HG03060 (cell line): ENCODE measurements around the gene DPP10.

Source experiments
- ATAC-seq: cut with Tn5 transposase; IDR thresholded peaks from one replicate; pipeline ENCODE4 v1.9.1; 2021; ENCODE audit warnings: low read depth, moderate number of reproducible peaks; ENCODE audit not compliant: unreplicated experiment

The DPP10 gene

DNA sequence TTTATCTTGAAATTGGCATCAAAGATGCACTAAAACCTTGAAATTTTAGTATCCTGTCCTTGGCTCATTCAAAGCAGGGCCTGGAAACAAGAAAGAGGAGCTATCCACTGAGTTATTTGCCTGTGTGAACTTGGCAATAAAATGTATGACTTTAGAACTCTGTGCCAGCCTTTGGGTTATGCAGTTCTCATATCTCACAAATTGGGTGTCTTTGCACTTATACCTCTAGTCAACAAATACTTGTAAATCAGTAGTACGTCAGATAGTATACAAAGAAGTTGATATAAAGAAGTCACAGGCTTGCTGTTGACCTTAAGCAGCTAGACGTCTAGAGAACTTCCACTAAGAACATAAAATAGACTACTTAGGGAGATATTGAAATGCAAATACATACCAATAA lies 1331.9 kb downstream of the DPP10 start:
- no peak for ATAC-seq

GRCh38 chr2:115779085-115779632 lies 1336.7 kb downstream of the DPP10 start:
- no peak for ATAC-seq

DNA sequence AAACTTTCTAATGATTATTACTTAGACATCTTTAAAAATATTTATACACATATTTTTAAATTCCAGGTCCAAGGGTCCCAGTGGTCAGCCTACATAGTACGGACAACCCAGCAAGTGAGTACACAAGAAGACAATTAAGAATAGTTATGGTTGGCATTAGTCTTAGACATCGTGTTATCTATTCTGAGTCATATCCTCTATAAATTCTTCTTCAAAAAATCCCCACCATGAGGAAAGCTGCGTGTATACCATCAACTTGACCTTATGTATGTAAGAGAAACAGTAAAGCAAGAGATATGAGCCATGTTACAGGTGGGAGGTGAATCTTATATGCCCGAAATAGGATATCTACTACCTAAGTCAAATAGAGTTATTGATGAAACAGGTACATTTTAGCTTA lies 1339.8 kb downstream of the DPP10 start:
- no peak for ATAC-seq

DNA sequence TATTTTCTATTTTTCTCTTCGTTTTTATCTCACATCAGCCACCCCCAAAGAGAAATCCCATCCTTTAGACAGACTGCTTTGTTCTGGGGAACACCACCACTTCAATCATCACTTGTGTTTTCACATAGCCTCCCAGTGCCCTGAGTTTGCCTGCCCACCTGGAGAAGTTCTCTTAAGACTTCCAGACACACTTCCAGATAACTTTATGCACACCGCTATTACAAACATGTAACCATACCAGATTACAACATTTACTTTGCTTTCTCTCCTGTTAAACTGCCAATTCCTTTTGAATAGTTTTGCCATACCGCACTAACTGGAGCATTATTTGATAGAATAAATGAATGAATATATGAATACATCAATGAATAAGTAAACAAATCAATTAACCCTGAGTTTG lies 1353.6 kb downstream of the DPP10 start:
- no peak for ATAC-seq

DNA sequence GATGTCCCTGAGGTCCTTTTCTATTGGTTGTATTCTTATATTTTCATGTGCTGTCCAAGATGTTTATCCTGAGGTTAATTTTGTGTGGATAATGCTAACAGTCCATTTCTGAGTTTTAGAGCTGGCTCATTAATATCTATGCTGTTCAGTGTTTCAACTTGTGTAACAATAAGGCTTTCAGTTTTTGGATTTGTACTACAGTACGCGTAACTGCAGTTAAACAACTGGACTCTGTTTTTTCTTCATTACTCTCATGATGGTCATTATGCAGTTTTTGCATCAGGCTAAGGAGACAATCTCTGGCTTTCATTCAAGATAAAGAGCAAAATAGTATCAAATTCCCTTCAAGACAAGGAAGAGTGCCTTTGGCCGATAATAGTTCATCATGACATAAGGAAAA lies 1364.8 kb downstream of the DPP10 start:
- ATAC-seq = no peak

GRCh38 chr2:115825912-115826311 lies 1383.5 kb downstream of the DPP10 start:
- ATAC-seq = no peak

DNA sequence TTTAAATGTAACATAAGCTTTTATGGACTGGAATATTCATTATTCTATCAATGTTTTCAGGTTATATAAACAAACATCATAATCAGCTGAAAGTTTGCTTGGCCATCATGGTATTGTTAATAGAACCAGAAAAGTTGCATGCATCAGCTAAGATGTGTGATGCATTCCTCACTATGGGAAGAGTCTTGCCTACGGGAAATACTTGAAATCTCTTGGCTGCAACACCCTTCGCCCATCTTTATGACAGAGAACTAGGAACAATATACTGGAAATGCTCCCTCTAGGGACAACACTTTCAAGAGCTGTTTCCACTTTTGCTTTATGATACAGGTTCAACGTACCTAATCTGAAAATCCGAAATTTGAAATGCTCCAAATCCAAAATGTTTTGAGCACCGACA lies 1390.8 kb downstream of the DPP10 start:
- no peak for ATAC-seq

DNA sequence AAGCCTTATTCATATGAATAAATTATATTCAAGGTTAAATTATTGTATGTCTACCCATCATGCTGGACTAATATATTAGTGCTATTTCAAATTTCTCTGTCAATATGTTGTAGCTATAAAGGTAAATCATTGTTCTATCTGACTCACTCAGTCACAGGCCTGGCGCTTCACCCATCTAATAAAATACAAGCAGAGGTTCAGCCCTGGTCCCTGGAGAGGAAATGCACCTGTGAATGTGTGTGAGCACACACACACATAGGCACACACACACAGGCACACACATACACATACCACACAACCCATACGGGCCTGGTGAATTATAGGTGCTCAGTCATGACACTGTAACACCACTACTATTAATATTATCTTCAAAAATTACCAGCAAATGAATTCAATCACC lies 1396.1 kb downstream of the DPP10 start:
- ATAC-seq = no peak

DNA sequence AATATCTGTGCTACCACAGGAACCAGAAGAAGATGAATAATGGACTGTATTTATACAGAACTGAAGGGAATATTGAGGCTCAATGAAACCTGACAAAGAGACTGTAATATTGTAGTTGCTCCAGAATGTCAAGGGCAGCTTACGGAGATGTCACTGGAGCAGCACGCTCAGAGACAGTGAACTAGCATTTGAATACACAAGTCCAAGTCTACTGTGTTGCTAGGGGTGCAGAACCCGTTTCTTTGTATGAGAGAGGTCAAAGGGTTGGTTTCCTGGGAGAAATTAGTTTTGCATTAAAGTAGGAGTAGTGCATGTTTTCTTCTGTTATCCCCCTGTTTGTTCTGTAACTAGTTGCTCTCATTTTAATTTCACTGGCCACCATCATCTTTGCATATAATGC lies 1399.9 kb downstream of the DPP10 start:
- ATAC-seq = no peak

GRCh38 chr2:115848192-115848591 lies 1405.8 kb downstream of the DPP10 start:
- no peak for ATAC-seq

DNA sequence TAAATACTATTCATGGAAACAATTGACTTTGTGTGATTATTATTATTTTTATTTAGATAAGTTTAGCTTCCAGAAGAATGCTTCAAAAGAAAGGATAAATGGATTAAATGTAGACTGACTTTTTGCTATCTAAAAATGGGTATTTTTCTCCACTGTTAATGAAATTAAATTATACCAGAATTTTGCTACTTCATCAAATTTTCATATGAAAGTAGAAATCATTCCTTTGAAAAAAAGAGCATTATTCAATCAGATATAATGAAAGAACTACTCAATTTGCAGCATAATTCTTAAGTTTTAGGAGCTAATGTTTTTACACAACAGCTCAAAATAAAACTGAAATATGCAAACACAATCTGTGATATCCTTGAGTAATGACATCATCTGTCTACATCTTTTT lies 1424.6 kb downstream of the DPP10 start:
- no peak for ATAC-seq

- no peak for ATAC-seq
These were observed 1432.0 kb downstream of the DPP10 start for GRCh38 chr2:115874427-115874826.

- no peak for ATAC-seq
These were observed 1438.1 kb downstream of the DPP10 start for GRCh38 chr2:115880558-115880957.

DNA sequence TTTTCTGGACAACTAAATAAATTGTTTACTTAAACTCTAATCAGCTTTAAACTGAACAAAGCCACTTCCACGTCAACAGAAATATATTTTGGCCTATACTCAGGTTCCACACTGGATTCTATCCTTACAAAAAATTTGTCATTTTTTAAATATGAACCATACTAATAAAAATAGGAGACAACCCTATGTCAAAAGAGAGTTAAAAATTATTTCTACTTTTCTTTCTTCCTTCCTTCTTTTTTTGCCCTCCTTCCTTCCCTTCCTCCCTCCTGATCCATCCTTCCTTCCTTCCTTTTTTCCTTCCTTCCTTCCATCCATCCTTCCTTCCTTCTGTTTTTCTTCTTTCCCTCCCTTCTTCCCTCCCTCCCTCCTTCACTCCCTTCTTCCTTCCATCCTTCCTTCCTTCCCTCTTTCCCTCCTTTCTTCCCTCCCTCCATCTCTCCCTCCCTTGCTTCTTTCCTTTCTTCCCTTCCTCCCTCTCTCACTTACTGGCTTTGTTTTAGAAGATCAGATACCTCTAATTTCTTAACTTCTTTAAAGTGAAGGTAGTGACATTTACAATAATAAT lies 1444.9 kb downstream of the DPP10 start:
- ATAC-seq = no peak
